ENCODE results near the gene TAOK1. TPM values are rescaled to one million over a fixed set of nuclear protein-coding genes. Genes with fewer than 3 reads are reported as not detected.

TAOK1 gene
- total RNA-seq, 1 experiment from 2014 or later, result 56.3 TPM

- H3K4me2 ChIP-seq (ENCODE audit: low read length), result no peak overlapping the region
- H3K27me3 ChIP-seq (ENCODE audit: insufficient read depth, low read length), result no peaks in the 10 kb centered on the region
- POLR2A ChIA-PET, result no interaction called here
- no peaks in the 10 kb centered on the region for H3K9me3 ChIP-seq (ENCODE audit: control insufficient read depth in 1 of 2, insufficient read depth in 1 of 2, low read depth in 1 of 2, low read length in 2 of 2)
- no peak overlapping the region for H3K27ac ChIP-seq (ENCODE audit: low read depth, low read length)
- H3K4me1 ChIP-seq (ENCODE audit: control insufficient read depth in 1 of 2, insufficient read depth in 2 of 2, low read length in 2 of 2), result peaks cover 10 to 12% of the 10 kb centered on the region in 2 experiments
- H2AFZ ChIP-seq (ENCODE audit: low read depth, low read length, poor library complexity, severe bottlenecking), result no peak overlapping the region
- ATAC-seq, result no peak
- H3K9me2 ChIP-seq (ENCODE audit: insufficient read depth), result no peaks in the 10 kb centered on the region
- H3K36me3 ChIP-seq (ENCODE audit: control insufficient read depth in 1 of 2, insufficient read depth in 2 of 2, low read length in 2 of 2), result peaks cover 3 to 4% of the 10 kb centered on the region in 2 experiments; a peak in 1 of 4 replicates
- TF ChIP-seq RAD21 (IDR thresholded peaks at IDR 0.05; ENCODE audit: low read depth) (no peak), ZFX (IDR thresholded peaks at IDR 0.05) (no peak), EZH2 (IDR thresholded peaks at IDR 0.05) (no peak), ELF1 (IDR thresholded peaks at IDR 0.05; ENCODE audit: borderline replicate concordance, low read depth) (no peak), SIN3A (IDR thresholded peaks at IDR 0.05; ENCODE audit: low read depth) (no peak), MAX (IDR thresholded peaks at IDR 0.05) (no peak), CEBPB (IDR thresholded peaks at IDR 0.05; ENCODE audit: low read depth) (no peak), SP1 (IDR thresholded peaks at IDR 0.05; ENCODE audit: low read depth) (no peak), SRF (IDR thresholded peaks at IDR 0.05; ENCODE audit: low read depth) (no peak), REST (IDR thresholded peaks at IDR 0.05; ENCODE audit: low read depth) (no peak), POLR2AphosphoS5 (IDR thresholded peaks at IDR 0.05; ENCODE audit: low read depth, low read length) (no peak)
- CTCF ChIA-PET, result no interaction called here
- no peak overlapping the region for H3K9ac ChIP-seq (ENCODE audit: low read length)
- intact Hi-C loops (cut with micrococcal nuclease), result no loop called here
- no TSS peak for BruUV-seq (replicated peaks)
- DNase-seq (ENCODE audit: low read depth, low spot score), result no peak
- H3K79me2 ChIP-seq (ENCODE audit: insufficient read depth, low read length), result peaks cover 10% of the 10 kb centered on the region; the same call in 1 of the 2 replicates
- H3K4me3 ChIP-seq (replicated peaks in 1 of 2; ENCODE audit: low read depth in 1 of 2, low read length in 2 of 2), result no peak overlapping the region
- H4K20me1 ChIP-seq (ENCODE audit: insufficient read depth), result no peaks in the 10 kb centered on the region
- RAD21 ChIA-PET (ENCODE audit: low non-redundant PET in 1 of 2, low total read pairs in 2 of 2, uncharacterized antibody in 2 of 2, unreplicated experiment in 2 of 2), result no interaction called here
Measured at GRCh38 chr17:29562615-29563014, 172.5 kb downstream of the TAOK1 start.

Measured in HCT116 (cell line).